GM10266 (cell line): ENCODE results near the gene PPP1R13L.

Experiments used
- DNase-seq: peaks from one replicate; pipeline ENCODE4 v3.0.0; 2012; ENCODE audit errors: extremely low spot score
- CTCF ChIP-seq: IDR thresholded peaks from 2 replicates; pipeline ENCODE4 v1.5.1; 2012; ENCODE audit warnings: mild to moderate bottlenecking, low read depth; ENCODE audit not compliant: control insufficient read depth, insufficient read depth; ENCODE audit errors: missing control alignments

Gene PPP1R13L

GRCh38 chr19:45348367-45349125, 56.3 kb downstream of the PPP1R13L start:
- no peak for TF ChIP-seq CTCF
- DNase-seq, result no peak

- DNase-seq, result no peak
- no peak for TF ChIP-seq CTCF
Measured at GRCh38 chr19:45347570-45348366, 57.1 kb downstream of the PPP1R13L start.

GRCh38 chr19:45346449-45346848, 58.4 kb downstream of the PPP1R13L start:
- TF ChIP-seq CTCF, result no peak
- DNase-seq, result no peak

GRCh38 chr19:45345506-45345860, 59.4 kb downstream of the PPP1R13L start:
- TF ChIP-seq CTCF, result no peak
- no peak for DNase-seq

GRCh38 chr19:45344621-45345505, 60.0 kb downstream of the PPP1R13L start:
- TF ChIP-seq CTCF, result no peak
- no peak for DNase-seq

GRCh38 chr19:45342911-45343310, 62.0 kb downstream of the PPP1R13L start:
- no peak for DNase-seq
- no peak for TF ChIP-seq CTCF

- no peak for TF ChIP-seq CTCF
- no peak for DNase-seq
Measured at GRCh38 chr19:45340899-45341453, 63.9 kb downstream of the PPP1R13L start.
